ENCODE data around the gene DNASE1. TPM values are rescaled to one million over a fixed set of nuclear protein-coding genes. Genes with fewer than 3 reads are reported as not detected.

DNASE1 gene
- total RNA-seq, 1 experiment from 2014 or later: 13.9 TPM

DNA sequence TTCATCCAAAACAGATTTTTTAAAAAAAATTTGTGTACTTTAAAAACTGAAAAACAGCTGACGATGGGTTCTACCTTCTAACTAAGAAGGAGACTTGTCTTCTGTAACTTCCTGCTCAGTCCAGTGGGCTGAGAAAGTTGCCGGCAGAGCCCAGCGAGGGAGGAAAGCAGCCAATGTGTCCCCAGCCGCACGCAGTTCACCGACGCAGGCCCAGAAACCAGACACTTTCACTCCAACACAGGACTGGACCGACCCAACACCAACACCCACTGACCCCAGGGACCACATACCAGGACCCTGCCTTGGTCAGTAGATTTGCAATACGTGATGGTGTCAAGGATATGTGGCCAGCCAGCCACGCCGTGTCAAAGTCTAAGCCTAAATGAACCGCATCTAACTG is 37.3 kb downstream of the DNASE1 start:
- CTCF ChIA-PET: interaction anchor here (1.0 to 2.0 kb wide), 8 partner anchors 12 to 247 kb away, joined by 4 to 10 read pairs (median 6); partner anchors contain the start of gene TRAP1
- peaks cover 11% of the 10 kb centered on the region for H3K4me1 Mint-ChIP-seq
- TF ChIP-seq NFE2L1 (CRISPR knock-in tag; IDR thresholded peaks at IDR 0.05): no peak
- no peak for TF ChIP-seq JUN (CRISPR knock-in tag; IDR thresholded peaks at IDR 0.05)
- TF ChIP-seq, protein P1, sequence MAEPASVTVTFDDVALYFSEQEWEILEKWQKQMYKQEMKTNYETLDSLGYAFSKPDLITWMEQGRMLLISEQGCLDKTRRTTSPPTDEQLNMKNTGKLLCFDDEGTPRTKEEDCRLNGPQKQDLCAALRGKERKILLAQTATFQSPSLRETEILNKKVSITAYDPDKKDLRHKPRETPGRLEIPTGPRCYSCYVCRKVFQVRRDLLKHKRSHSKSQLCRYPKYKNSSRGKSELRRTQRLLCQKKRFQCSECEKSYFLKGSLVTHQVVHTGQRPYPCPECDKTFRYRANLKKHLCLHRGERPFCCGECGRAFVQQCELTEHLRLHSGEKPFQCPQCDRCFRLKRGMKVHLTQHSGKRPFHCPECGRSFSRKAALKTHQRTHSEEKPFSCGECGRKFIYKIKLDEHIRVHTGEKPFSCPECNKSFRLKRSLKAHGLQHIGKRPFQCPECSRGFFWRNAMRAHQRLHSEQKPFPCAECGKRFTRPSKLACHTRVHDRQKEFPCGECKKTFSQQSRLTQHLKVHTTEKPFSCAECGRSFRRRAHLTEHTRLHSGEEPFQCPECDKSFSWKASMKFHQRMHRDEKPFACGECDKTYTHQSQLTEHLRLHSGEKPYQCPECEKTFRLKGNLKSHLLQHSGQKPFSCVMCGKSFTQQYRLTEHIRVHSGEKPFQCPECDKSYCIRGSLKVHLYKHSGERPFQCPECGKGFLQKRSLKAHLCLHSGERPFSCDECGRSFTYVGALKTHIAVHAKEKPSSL (CRISPR knock-in tag; conservative IDR thresholded peaks at IDR 0.05): no peak
- no peaks in the 10 kb centered on the region for H3K27me3 Mint-ChIP-seq (ENCODE audit: low read depth)
- no peak overlapping the region for H3K27ac Mint-ChIP-seq
- no peak overlapping the region for H3K4me3 Mint-ChIP-seq
- ATAC-seq (no peak), DNase-seq (ENCODE audit: low spot score) (no peak)
- peaks cover 26% of the 10 kb centered on the region for H3K36me3 Mint-ChIP-seq
- H3K9me3 Mint-ChIP-seq: no peaks in the 10 kb centered on the region
- POLR2A ChIA-PET: no interaction called here

DNA sequence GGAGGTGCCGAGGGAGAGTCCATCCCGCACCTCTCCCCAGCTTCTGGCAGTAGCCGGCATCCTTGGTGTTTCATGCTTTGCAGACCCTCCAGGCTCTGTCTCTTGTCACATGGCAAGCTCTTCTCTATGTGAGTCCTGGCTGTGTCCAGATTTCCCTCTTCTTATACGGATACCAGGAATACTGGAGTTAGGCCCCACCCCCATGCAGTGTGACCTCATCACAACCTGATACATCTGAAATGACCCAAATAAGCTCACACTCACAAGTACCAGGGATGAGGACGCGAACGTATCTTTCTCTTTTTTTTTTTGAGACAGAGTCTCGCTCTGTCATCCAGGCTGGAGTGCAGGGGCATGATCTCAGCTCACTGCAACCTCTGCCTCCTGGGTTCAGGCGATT is 39.6 kb downstream of the DNASE1 start:
- H3K36me3 Mint-ChIP-seq: peaks cover 6% of the 10 kb centered on the region
- CTCF ChIA-PET: interaction anchor here (0.9 kb wide), 1 partner anchor 19 kb away, joined by 3 read pairs; no protein-coding TSS in a partner anchor
- TF ChIP-seq CREM (CRISPR knock-in tag; IDR thresholded peaks at IDR 0.05) (no peak), JUN (CRISPR knock-in tag; IDR thresholded peaks at IDR 0.05) (no peak), RELA (CRISPR knock-in tag; IDR thresholded peaks at IDR 0.05; ENCODE audit: borderline replicate concordance) (no peak), NR2C2 (CRISPR knock-in tag; IDR thresholded peaks at IDR 0.05) (no peak), ZNF671 (CRISPR knock-in tag; IDR thresholded peaks at IDR 0.05) (no peak), ELF4 (CRISPR knock-in tag; IDR thresholded peaks at IDR 0.05; ENCODE audit: low read depth) (no peak), NFE2L1 (CRISPR knock-in tag; IDR thresholded peaks at IDR 0.05) (no peak), GRHL2 (CRISPR knock-in tag; IDR thresholded peaks at IDR 0.05; ENCODE audit: insufficient replicate concordance, severe bottlenecking) (no peak), NFATC4 (CRISPR knock-in tag; IDR thresholded peaks at IDR 0.05) (no peak)
- TF ChIP-seq, protein P2, sequence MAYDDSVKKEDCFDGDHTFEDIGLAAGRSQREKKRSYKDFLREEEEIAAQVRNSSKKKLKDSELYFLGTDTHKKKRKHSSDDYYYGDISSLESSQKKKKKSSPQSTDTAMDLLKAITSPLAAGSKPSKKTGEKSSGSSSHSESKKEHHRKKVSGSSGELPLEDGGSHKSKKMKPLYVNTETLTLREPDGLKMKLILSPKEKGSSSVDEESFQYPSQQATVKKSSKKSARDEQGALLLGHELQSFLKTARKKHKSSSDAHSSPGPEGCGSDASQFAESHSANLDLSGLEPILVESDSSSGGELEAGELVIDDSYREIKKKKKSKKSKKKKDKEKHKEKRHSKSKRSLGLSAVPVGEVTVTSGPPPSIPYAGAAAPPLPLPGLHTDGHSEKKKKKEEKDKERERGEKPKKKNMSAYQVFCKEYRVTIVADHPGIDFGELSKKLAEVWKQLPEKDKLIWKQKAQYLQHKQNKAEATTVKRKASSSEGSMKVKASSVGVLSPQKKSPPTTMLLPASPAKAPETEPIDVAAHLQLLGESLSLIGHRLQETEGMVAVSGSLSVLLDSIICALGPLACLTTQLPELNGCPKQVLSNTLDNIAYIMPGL (CRISPR knock-in tag; IDR thresholded peaks at IDR 0.05): no peak
- TF ChIP-seq, protein P3, sequence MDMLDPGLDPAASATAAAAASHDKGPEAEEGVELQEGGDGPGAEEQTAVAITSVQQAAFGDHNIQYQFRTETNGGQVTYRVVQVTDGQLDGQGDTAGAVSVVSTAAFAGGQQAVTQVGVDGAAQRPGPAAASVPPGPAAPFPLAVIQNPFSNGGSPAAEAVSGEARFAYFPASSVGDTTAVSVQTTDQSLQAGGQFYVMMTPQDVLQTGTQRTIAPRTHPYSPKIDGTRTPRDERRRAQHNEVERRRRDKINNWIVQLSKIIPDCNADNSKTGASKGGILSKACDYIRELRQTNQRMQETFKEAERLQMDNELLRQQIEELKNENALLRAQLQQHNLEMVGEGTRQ (CRISPR knock-in tag; IDR thresholded peaks at IDR 0.05): no peak
- TF ChIP-seq, protein P4, sequence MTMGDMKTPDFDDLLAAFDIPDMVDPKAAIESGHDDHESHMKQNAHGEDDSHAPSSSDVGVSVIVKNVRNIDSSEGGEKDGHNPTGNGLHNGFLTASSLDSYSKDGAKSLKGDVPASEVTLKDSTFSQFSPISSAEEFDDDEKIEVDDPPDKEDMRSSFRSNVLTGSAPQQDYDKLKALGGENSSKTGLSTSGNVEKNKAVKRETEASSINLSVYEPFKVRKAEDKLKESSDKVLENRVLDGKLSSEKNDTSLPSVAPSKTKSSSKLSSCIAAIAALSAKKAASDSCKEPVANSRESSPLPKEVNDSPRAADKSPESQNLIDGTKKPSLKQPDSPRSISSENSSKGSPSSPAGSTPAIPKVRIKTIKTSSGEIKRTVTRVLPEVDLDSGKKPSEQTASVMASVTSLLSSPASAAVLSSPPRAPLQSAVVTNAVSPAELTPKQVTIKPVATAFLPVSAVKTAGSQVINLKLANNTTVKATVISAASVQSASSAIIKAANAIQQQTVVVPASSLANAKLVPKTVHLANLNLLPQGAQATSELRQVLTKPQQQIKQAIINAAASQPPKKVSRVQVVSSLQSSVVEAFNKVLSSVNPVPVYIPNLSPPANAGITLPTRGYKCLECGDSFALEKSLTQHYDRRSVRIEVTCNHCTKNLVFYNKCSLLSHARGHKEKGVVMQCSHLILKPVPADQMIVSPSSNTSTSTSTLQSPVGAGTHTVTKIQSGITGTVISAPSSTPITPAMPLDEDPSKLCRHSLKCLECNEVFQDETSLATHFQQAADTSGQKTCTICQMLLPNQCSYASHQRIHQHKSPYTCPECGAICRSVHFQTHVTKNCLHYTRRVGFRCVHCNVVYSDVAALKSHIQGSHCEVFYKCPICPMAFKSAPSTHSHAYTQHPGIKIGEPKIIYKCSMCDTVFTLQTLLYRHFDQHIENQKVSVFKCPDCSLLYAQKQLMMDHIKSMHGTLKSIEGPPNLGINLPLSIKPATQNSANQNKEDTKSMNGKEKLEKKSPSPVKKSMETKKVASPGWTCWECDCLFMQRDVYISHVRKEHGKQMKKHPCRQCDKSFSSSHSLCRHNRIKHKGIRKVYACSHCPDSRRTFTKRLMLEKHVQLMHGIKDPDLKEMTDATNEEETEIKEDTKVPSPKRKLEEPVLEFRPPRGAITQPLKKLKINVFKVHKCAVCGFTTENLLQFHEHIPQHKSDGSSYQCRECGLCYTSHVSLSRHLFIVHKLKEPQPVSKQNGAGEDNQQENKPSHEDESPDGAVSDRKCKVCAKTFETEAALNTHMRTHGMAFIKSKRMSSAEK (CRISPR knock-in tag; IDR thresholded peaks at IDR 0.05; ENCODE audit: borderline replicate concordance): no peak
- TF ChIP-seq, protein P5, sequence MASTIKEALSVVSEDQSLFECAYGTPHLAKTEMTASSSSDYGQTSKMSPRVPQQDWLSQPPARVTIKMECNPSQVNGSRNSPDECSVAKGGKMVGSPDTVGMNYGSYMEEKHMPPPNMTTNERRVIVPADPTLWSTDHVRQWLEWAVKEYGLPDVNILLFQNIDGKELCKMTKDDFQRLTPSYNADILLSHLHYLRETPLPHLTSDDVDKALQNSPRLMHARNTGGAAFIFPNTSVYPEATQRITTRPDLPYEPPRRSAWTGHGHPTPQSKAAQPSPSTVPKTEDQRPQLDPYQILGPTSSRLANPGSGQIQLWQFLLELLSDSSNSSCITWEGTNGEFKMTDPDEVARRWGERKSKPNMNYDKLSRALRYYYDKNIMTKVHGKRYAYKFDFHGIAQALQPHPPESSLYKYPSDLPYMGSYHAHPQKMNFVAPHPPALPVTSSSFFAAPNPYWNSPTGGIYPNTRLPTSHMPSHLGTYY (CRISPR knock-in tag; IDR thresholded peaks at IDR 0.05): no peak
- DNase-seq (ENCODE audit: low spot score): no peak
- POLR2A ChIA-PET: no interaction called here
- no peak for ATAC-seq
- H3K4me1 Mint-ChIP-seq: peaks cover 11% of the 10 kb centered on the region
- peak overlapping the region; percentile 25; the same call in 1 of the 2 replicates for H3K27ac Mint-ChIP-seq
- no peak overlapping the region for H3K4me3 Mint-ChIP-seq
- H3K27me3 Mint-ChIP-seq (ENCODE audit: low read depth): no peaks in the 10 kb centered on the region
- H3K9me3 Mint-ChIP-seq: no peaks in the 10 kb centered on the region

All from WTC11 (cell line).